GM23338 (cell line): ENCODE data around the gene RAB5B. TPM values are rescaled to one million over a fixed set of nuclear protein-coding genes. Genes with fewer than 3 reads are reported as not detected.

ENCODE experiments used
- ATAC-seq: fragments of 200-7000 bp; cut with Tn5 transposase; 3 replicates; pipeline ENCODE4 v1.9.1; 2020
- DNase-seq: peaks from one replicate; pipeline ENCODE4 v3.0.0-alpha.2; 2015; ENCODE audit warnings: low spot score
- H2AFZ ChIP-seq: fragments of 200-600 bp; sonication (generic); 2 replicates; pipeline ENCODE4 v1.8.0; 2016; ENCODE audit warnings: antibody characterized with exemption, mild to moderate bottlenecking, moderate library complexity
- H3F3A ChIP-seq: fragments of 200-600 bp; sonication (generic); replicated peaks from 2 replicates; pipeline ENCODE4 v1.8.0; 2017; ENCODE audit warnings: antibody characterized with exemption, mixed run types, low read depth
- H3K27ac ChIP-seq: fragments of 200-600 bp; sonication (generic); 2 replicates; pipeline ENCODE4 v1.6.1; 2016; ENCODE audit warnings: low read depth
- H3K27me3 ChIP-seq: fragments of 200-600 bp; sonication (generic); 2 replicates; pipeline ENCODE4 v1.8.0; 2016; ENCODE audit warnings: mild to moderate bottlenecking, mixed run types, moderate library complexity; ENCODE audit not compliant: insufficient read depth
- H3K36me3 ChIP-seq: fragments of 200-600 bp; sonication (generic); 2 replicates; pipeline ENCODE4 v1.8.0; 2016; ENCODE audit warnings: mild to moderate bottlenecking; ENCODE audit not compliant: insufficient read depth
- H3K4me1 ChIP-seq: fragments of 200-600 bp; sonication (generic); 2 replicates; pipeline ENCODE4 v1.8.0; 2016; ENCODE audit warnings: mild to moderate bottlenecking, moderate library complexity; ENCODE audit not compliant: insufficient read depth
- H3K4me2 ChIP-seq: fragments of 200-600 bp; sonication (generic); 2 replicates; pipeline ENCODE4 v1.7.1; 2017; ENCODE audit warnings: mixed run types
- H3K4me3 ChIP-seq: fragments of 200-600 bp; sonication (generic); 2 replicates; pipeline ENCODE4 v1.6.1; 2016; ENCODE audit warnings: mixed run types
- H3K79me2 ChIP-seq: fragments of 200-600 bp; sonication (generic); replicated peaks from 2 replicates; pipeline ENCODE4 v1.8.0; 2017; ENCODE audit warnings: mild to moderate bottlenecking; ENCODE audit not compliant: insufficient read depth
- H3K9me2 ChIP-seq: fragments of 200-600 bp; sonication (generic); 2 replicates; pipeline ENCODE4 v1.8.0; 2017; ENCODE audit not compliant: insufficient read depth
- H4K20me1 ChIP-seq: fragments of 200-600 bp; sonication (generic); replicated peaks from 2 replicates; pipeline ENCODE4 v1.8.0; 2017; ENCODE audit warnings: mild to moderate bottlenecking; ENCODE audit not compliant: insufficient read depth
- H3K27ac Mint-ChIP-seq: 2 replicates; pipeline ENCODE4 v1.8.0; 2020; ENCODE audit warnings: inconsistent platforms, mild to moderate bottlenecking, moderate library complexity, mixed read lengths
- H3K27me3 Mint-ChIP-seq: 3 replicates; pipeline ENCODE4 v1.8.0; 2022; ENCODE audit warnings: low read depth, mild to moderate bottlenecking, moderate library complexity, mixed read lengths, inconsistent platforms; ENCODE audit not compliant: insufficient read depth, poor library complexity
- H3K36me3 Mint-ChIP-seq: 3 replicates; pipeline ENCODE4 v1.8.0; 2021; ENCODE audit warnings: low read depth, mild to moderate bottlenecking, inconsistent platforms, moderate library complexity, mixed read lengths
- H3K4me1 Mint-ChIP-seq: 3 replicates; pipeline ENCODE4 v1.8.0; 2020; ENCODE audit warnings: mild to moderate bottlenecking, inconsistent platforms, mixed read lengths
- H3K4me3 Mint-ChIP-seq: 3 replicates; pipeline ENCODE4 v1.8.0; 2021; ENCODE audit warnings: moderate library complexity, mild to moderate bottlenecking, inconsistent platforms, mixed read lengths
- H3K9me3 Mint-ChIP-seq: 3 replicates; pipeline ENCODE4 v1.8.0; 2020; ENCODE audit warnings: moderate library complexity, mild to moderate bottlenecking, inconsistent platforms, mixed read lengths
- JUNB ChIP-seq: IDR thresholded peaks from one replicate; pipeline ENCODE4 v1.6.1; 2016; ENCODE audit warnings: antibody characterized with exemption; ENCODE audit not compliant: unreplicated experiment
- NANOG ChIP-seq: IDR thresholded peaks from 2 replicates; pipeline ENCODE4 v1.6.1; 2016; ENCODE audit warnings: antibody characterized with exemption, borderline replicate concordance
- REST ChIP-seq: IDR thresholded peaks from one replicate; pipeline ENCODE4 v1.6.1; 2018; ENCODE audit warnings: antibody characterized with exemption; ENCODE audit not compliant: unreplicated experiment
- ZNF114 ChIP-seq: fragments of 250-450 bp; sonication (Bioruptor Pico); IDR thresholded peaks from 2 replicates; pipeline ENCODE4 v1.5.0; 2020; ENCODE audit warnings: mild to moderate bottlenecking, moderate library complexity
- ZNF462 ChIP-seq: fragments of 250-450 bp; sonication (Bioruptor Pico); IDR thresholded peaks from 2 replicates; pipeline ENCODE4 v1.5.0; 2020; ENCODE audit warnings: mild to moderate bottlenecking, moderate library complexity
- polyA plus RNA-seq: library from polyadenylated mRNA; unstranded; fragments of >200 nt; fragmentation: Nextera tagmentation; extraction: Ambion mirVana; gene quantifications from 2 replicates; pipeline ENCODE4 v1.2.1, GENCODE V29; 2016
- total RNA-seq: library from RNA; depleted of rRNA; stranded (reverse); fragments of >200 nt; shearing (Covaris generic); gene quantifications from 2 replicates; pipeline ENCODE4 v1.2.3, GENCODE V29; 2014
- TF ChIP-seq, protein P1 (sequence below), 2 experiments: fragments of 200-600 bp in 1 of 2; sonication (generic) in 1 of 2; conservative IDR thresholded peaks; 2 replicates each; pipeline versions ENCODE4 v1.5.1 to v1.6.1; 2016 to 2017; ENCODE audit warnings: antibody characterized with exemption in 2 of 2, low read depth in 2 of 2, mild to moderate bottlenecking in 2 of 2, moderate library complexity in 1 of 2

Gene RAB5B
- total and polyA plus RNA-seq, 2 experiments from 2014 or later, result 19.7 to 46.5 TPM

DNA sequence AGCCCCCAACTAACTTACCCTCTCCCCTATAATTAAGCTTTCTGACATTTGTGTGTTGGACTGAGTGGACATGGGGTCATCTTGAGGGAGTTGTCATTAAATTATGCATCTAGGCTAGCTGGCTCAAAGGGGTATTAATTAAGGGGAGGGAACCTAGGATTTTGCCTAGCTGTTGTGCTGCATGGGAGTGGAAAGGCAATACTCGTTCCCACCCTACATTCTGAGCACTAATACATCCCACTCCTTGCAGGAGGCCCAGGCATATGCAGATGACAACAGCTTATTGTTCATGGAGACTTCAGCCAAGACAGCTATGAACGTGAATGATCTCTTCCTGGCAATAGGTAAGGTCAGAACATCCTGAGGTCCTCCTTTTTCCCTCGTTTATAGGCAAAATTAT lies 17.2 kb downstream of the RAB5B start:
- TF ChIP-seq ZNF462 (CRISPR knock-in tag), result no peak
- no peak for TF ChIP-seq JUNB
- no peak overlapping the region for H3K4me3 ChIP-seq
- DNase-seq (no peak), ATAC-seq (no peak)
- Mint-ChIP-seq H3K27me3 (peaks cover 2% of the 10 kb centered on the region), H3K27ac (no peak overlapping the region), H3K4me1 (no peaks in the 10 kb centered on the region), H3K36me3 (peaks cover 76% of the 10 kb centered on the region), H3K9me3 (no peaks in the 10 kb centered on the region), H3K4me3 (no peak overlapping the region)
- no peak overlapping the region for H2AFZ ChIP-seq
- no peaks in the 10 kb centered on the region for H3K4me1 ChIP-seq
- no peak overlapping the region for H3K4me2 ChIP-seq
- H4K20me1 ChIP-seq, result no peaks in the 10 kb centered on the region; the same call in none of the 2 replicates
- no peaks in the 10 kb centered on the region for H3K79me2 ChIP-seq
- peaks cover 13% of the 10 kb centered on the region; the same call in 1 of the 2 replicates for H3F3A ChIP-seq
- H3K9me2 ChIP-seq, result no peaks in the 10 kb centered on the region
- no peak overlapping the region for H3K27ac ChIP-seq
- no peaks in the 10 kb centered on the region for H3K27me3 ChIP-seq
- peaks cover 36% of the 10 kb centered on the region for H3K36me3 ChIP-seq

GRCh38 chr12:55993230-55993853 lies 19.5 kb downstream of the RAB5B start:
- no peaks in the 10 kb centered on the region for H3K9me2 ChIP-seq
- no peak overlapping the region for H3K27ac Mint-ChIP-seq
- H3K4me3 ChIP-seq, result no peak overlapping the region
- H3K4me3 Mint-ChIP-seq, result no peak overlapping the region
- H2AFZ ChIP-seq, result no peak overlapping the region
- peaks cover 58% of the 10 kb centered on the region for H3K36me3 Mint-ChIP-seq
- peaks cover 4% of the 10 kb centered on the region for H3K27me3 Mint-ChIP-seq
- peaks cover 6% of the 10 kb centered on the region; the same call in 1 of the 2 replicates for H3K79me2 ChIP-seq
- no peaks in the 10 kb centered on the region for H3K9me3 Mint-ChIP-seq
- H3F3A ChIP-seq, result peaks cover 13% of the 10 kb centered on the region; the same call in 1 of the 2 replicates
- ATAC-seq (no peak), DNase-seq (no peak)
- H3K36me3 ChIP-seq, result peaks cover 36% of the 10 kb centered on the region
- H3K4me2 ChIP-seq, result no peak overlapping the region
- H3K4me1 Mint-ChIP-seq, result no peaks in the 10 kb centered on the region; the same call in 2 of the 3 replicates
- H4K20me1 ChIP-seq, result no peaks in the 10 kb centered on the region
- no peaks in the 10 kb centered on the region for H3K27me3 ChIP-seq
- H3K27ac ChIP-seq, result no peak overlapping the region
- H3K4me1 ChIP-seq, result 0 out of 2 replicates have a peak, but pooled peaks cover 4% of the 10 kb centered on the region
- TF ChIP-seq ZNF114 (CRISPR knock-in tag) (no peak), REST (no peak), NANOG (no peak)
- TF ChIP-seq, protein P1, sequence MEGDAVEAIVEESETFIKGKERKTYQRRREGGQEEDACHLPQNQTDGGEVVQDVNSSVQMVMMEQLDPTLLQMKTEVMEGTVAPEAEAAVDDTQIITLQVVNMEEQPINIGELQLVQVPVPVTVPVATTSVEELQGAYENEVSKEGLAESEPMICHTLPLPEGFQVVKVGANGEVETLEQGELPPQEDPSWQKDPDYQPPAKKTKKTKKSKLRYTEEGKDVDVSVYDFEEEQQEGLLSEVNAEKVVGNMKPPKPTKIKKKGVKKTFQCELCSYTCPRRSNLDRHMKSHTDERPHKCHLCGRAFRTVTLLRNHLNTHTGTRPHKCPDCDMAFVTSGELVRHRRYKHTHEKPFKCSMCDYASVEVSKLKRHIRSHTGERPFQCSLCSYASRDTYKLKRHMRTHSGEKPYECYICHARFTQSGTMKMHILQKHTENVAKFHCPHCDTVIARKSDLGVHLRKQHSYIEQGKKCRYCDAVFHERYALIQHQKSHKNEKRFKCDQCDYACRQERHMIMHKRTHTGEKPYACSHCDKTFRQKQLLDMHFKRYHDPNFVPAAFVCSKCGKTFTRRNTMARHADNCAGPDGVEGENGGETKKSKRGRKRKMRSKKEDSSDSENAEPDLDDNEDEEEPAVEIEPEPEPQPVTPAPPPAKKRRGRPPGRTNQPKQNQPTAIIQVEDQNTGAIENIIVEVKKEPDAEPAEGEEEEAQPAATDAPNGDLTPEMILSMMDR (conservative IDR thresholded peaks at IDR 0.05; ENCODE audit: low read depth in 2 of 2), result no peak
